ENCODE measurements around the gene POGLUT3.

Gene POGLUT3

DNA sequence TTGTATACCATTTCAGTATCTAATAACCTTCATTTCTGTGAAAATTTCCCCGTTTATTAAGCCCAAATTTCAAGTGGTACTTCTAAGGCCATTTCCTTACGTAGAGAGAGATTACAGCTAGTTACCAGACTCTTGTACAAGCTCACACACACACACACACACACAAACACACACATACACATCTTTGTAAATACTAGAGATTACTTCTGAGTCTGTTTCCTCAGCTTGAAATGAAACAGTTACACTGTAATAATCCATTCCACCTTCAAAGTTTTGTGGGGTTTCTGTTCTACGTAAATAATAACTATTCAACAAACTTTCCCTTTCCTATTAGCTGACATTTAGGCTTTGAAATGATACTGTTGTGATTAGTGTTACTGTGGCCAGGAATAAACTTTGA lies 6.2 kb downstream of the POGLUT3 start:
- TF ChIP-seq, protein P1, sequence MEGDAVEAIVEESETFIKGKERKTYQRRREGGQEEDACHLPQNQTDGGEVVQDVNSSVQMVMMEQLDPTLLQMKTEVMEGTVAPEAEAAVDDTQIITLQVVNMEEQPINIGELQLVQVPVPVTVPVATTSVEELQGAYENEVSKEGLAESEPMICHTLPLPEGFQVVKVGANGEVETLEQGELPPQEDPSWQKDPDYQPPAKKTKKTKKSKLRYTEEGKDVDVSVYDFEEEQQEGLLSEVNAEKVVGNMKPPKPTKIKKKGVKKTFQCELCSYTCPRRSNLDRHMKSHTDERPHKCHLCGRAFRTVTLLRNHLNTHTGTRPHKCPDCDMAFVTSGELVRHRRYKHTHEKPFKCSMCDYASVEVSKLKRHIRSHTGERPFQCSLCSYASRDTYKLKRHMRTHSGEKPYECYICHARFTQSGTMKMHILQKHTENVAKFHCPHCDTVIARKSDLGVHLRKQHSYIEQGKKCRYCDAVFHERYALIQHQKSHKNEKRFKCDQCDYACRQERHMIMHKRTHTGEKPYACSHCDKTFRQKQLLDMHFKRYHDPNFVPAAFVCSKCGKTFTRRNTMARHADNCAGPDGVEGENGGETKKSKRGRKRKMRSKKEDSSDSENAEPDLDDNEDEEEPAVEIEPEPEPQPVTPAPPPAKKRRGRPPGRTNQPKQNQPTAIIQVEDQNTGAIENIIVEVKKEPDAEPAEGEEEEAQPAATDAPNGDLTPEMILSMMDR (IDR thresholded peaks at IDR 0.05; ENCODE audit: low read depth, low read length, missing control alignments) = no peak
- H3K36me3 ChIP-seq (replicated peaks) = peaks cover 3% of the 10 kb centered on the region
- H3K27me3 ChIP-seq (replicated peaks) = no peaks in the 10 kb centered on the region
- H3K27ac ChIP-seq = no peak overlapping the region
- H3K4me3 ChIP-seq (ENCODE audit: low read depth, low read length) = no peak overlapping the region
- DNase-seq = no peak
- in situ Hi-C loops (cut with HindIII; ENCODE audit: low pct_ligation_motif_present, low sequenced_read_pairs) = no loop called here

GRCh38 chr11:108486828-108487227 lies 11.4 kb downstream of the POGLUT3 start:
- Histone ChIP-seq H3K4me3 (ENCODE audit: low read depth, low read length) (no peak overlapping the region), H3K36me3 (replicated peaks) (peaks cover 19% of the 10 kb centered on the region), H3K27ac (no peak overlapping the region), H3K27me3 (replicated peaks) (no peaks in the 10 kb centered on the region)
- in situ Hi-C loops (cut with HindIII; ENCODE audit: low pct_ligation_motif_present, low sequenced_read_pairs) = no loop called here
- DNase-seq = no peak
- TF ChIP-seq, protein P1 (IDR thresholded peaks at IDR 0.05; ENCODE audit: low read depth, low read length, missing control alignments) = no peak

DNA sequence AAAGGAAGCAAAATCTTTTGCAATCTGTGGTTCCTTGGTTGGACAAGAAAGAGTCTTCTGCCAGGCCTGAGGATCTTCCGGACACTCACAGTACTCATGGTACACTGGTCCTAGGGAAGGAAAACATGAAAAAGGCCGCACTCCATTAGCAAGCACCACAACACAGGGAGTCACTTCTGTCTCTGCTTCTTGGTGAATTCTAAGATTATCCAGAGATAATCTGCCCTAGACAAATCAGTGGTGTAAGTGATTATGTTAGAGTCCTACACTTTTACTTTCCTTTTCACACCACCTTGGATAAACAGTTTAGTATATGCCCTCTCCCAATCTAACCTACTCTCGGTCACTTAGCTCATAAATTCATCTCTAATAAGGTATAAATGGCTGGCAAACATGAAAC lies 11.9 kb downstream of the POGLUT3 start:
- Histone ChIP-seq H3K36me3 (replicated peaks) (peaks cover 19% of the 10 kb centered on the region), H3K27ac (no peak overlapping the region), H3K27me3 (replicated peaks) (no peaks in the 10 kb centered on the region), H3K4me3 (ENCODE audit: low read depth, low read length) (no peak overlapping the region)
- in situ Hi-C loops (cut with HindIII; ENCODE audit: low pct_ligation_motif_present, low sequenced_read_pairs) = no loop called here
- TF ChIP-seq, protein P1 (IDR thresholded peaks at IDR 0.05; ENCODE audit: low read depth, low read length, missing control alignments) = no peak
- DNase-seq = no peak

DNA sequence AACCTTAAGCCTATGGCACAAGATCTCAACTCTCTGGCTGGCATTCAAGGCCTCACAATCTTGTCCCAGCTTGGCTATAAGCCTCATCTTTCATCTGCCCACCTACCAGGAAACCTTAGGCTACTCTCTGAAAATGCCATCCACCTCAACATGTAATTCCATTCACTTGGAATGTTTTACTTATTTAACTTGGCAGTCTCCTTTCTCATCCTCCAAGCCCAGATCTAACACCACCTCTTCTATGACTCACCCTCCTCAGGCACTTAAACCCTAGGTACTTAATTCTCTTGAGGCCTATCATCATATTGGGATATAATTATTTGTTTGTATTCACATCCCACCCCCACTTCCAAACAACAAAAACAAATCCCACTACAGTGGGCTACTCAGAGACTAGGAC lies 15.0 kb downstream of the POGLUT3 start:
- Histone ChIP-seq H3K36me3 (replicated peaks) (peaks cover 18% of the 10 kb centered on the region), H3K27ac (no peak overlapping the region), H3K4me3 (ENCODE audit: low read depth, low read length) (no peak overlapping the region), H3K27me3 (replicated peaks) (no peaks in the 10 kb centered on the region)
- in situ Hi-C loops (cut with HindIII; ENCODE audit: low pct_ligation_motif_present, low sequenced_read_pairs) = no loop called here
- TF ChIP-seq, protein P1 (IDR thresholded peaks at IDR 0.05; ENCODE audit: low read depth, low read length, missing control alignments) = no peak
- no peak for DNase-seq

GRCh38 chr11:108474664-108475463 lies 23.3 kb downstream of the POGLUT3 start:
- Histone ChIP-seq H3K4me3 (ENCODE audit: low read depth, low read length) (no peak overlapping the region), H3K27me3 (replicated peaks) (no peaks in the 10 kb centered on the region), H3K27ac (no peak overlapping the region), H3K36me3 (replicated peaks) (peaks cover 6% of the 10 kb centered on the region)
- TF ChIP-seq, protein P1 (IDR thresholded peaks at IDR 0.05; ENCODE audit: low read depth, low read length, missing control alignments) = no peak
- DNase-seq = no peak
- in situ Hi-C loops (cut with HindIII; ENCODE audit: low pct_ligation_motif_present, low sequenced_read_pairs) = no loop called here

- Histone ChIP-seq H3K27me3 (replicated peaks) (no peaks in the 10 kb centered on the region), H3K27ac (no peak overlapping the region), H3K36me3 (replicated peaks) (peaks cover 4% of the 10 kb centered on the region), H3K4me3 (ENCODE audit: low read depth, low read length) (no peak overlapping the region)
- DNase-seq = no peak
- TF ChIP-seq, protein P1 (IDR thresholded peaks at IDR 0.05; ENCODE audit: low read depth, low read length, missing control alignments) = no peak
- in situ Hi-C loops (cut with HindIII; ENCODE audit: low pct_ligation_motif_present, low sequenced_read_pairs) = no loop called here
Observed at GRCh38 chr11:108472681-108473080, 25.5 kb downstream of the POGLUT3 start.
